GM19395 (cell line): ENCODE measurements around the gene VIPAS39.
"Not testable (repeated sequence)": the region's sequence is repeated elsewhere in the genome, so short reads cannot be mapped to it uniquely, and the experiment has no call there.

ENCODE experiments used
- ATAC-seq: cut with Tn5 transposase; IDR thresholded peaks from one replicate; pipeline ENCODE4 v1.9.1; 2021; ENCODE audit warnings: mild to moderate bottlenecking, moderate library complexity; ENCODE audit not compliant: unreplicated experiment

The VIPAS39 gene

GRCh38 chr14:77470224-77470870, 12.9 kb upstream of the VIPAS39 start:
- no peak for ATAC-seq

GRCh38 chr14:77469539-77469938, 12.1 kb upstream of the VIPAS39 start:
- no peak for ATAC-seq

GRCh38 chr14:77469067-77469505, 11.7 kb upstream of the VIPAS39 start:
- ATAC-seq: no peak

GRCh38 chr14:77467801-77468200, 10.4 kb upstream of the VIPAS39 start:
- no peak for ATAC-seq

GRCh38 chr14:77459072-77459723, 1.8 kb upstream of the VIPAS39 start:
- ATAC-seq: no peak

GRCh38 chr14:77458249-77458950, 999 bp upstream of the VIPAS39 start:
- peak; percentile 20 for ATAC-seq

- peak; percentile 33 for ATAC-seq
Measured at GRCh38 chr14:77457115-77457521, 283 bp downstream of the VIPAS39 start.

GRCh38 chr14:77455966-77456640, 1.3 kb downstream of the VIPAS39 start:
- ATAC-seq: no peak

GRCh38 chr14:77442196-77442595, 15.2 kb downstream of the VIPAS39 start:
- ATAC-seq: no peak

- ATAC-seq: no peak
Measured at GRCh38 chr14:77439861-77440260, 17.5 kb downstream of the VIPAS39 start.

- ATAC-seq: no peak
Measured at GRCh38 chr14:77438596-77438995, 18.8 kb downstream of the VIPAS39 start.

GRCh38 chr14:77436042-77436441, 21.4 kb downstream of the VIPAS39 start:
- no peak for ATAC-seq

- ATAC-seq: no peak
Measured at GRCh38 chr14:77426396-77426795, 31.0 kb downstream of the VIPAS39 start.

GRCh38 chr14:77424862-77425261, 32.5 kb downstream of the VIPAS39 start:
- ATAC-seq: no peak

GRCh38 chr14:77423423-77423822, 34.0 kb downstream of the VIPAS39 start, which contains the start of gene NOXRED1:
TSS of gene NOXRED1 (minus strand) at chr14:77423523. CDS start at chr14:77422889, 634 bp downstream.
- no peak for ATAC-seq

GRCh38 chr14:77421201-77421600, 36.2 kb downstream of the VIPAS39 start:
- no peak for ATAC-seq

GRCh38 chr14:77416836-77417235, 40.6 kb downstream of the VIPAS39 start:
- no peak for ATAC-seq

- ATAC-seq: not testable (repeated sequence)
Measured at GRCh38 chr14:77416098-77416497, 41.3 kb downstream of the VIPAS39 start.

- ATAC-seq: not testable (repeated sequence)
Measured at GRCh38 chr14:77415403-77416030, 41.9 kb downstream of the VIPAS39 start.

- no peak for ATAC-seq
Measured at GRCh38 chr14:77409131-77409533, 48.3 kb downstream of the VIPAS39 start.

GRCh38 chr14:77407158-77407557, 50.2 kb downstream of the VIPAS39 start:
- no peak for ATAC-seq
